AG10803 (cell line): ENCODE data around the gene LYRM9.
A peak's percentile ranks its signal among the peaks of the same experiment; 100 is the strongest.

Experiments
- DNase-seq: peaks from one replicate; pipeline ENCODE4 v3.0.0; 2010; ENCODE audit warnings: low read depth
- H3K4me3 ChIP-seq: 2 replicates; pipeline ENCODE4 v1.5.1; 2011; ENCODE audit warnings: mild to moderate bottlenecking, low read length, control low read depth
- TF ChIP-seq, protein P1 (sequence below): conservative IDR thresholded peaks from 2 replicates; pipeline ENCODE4 v1.5.1; 2011; ENCODE audit warnings: mild to moderate bottlenecking, low read length, control low read depth, inconsistent platforms

The LYRM9 gene

DNA sequence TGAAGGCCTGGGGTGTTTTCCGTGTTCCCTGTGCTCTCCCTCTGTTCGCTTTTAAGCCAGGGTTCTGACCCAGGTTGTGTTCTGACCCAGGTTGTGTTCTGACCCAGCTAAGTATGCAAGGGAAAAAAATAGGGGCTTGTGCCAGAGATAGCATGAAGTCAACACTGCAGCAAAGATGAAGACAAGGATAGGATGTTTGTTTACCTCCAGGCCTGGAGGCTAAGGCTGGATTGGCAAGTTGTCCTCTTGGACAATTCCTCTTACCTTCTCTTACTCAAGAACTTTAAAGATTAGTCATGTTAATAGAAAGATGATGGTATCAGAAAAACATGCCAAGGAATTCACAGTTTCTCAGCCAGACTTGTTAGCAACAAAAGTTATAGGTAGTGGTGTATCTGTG lies 19.4 kb downstream of the LYRM9 start:
- no peak overlapping the region for H3K4me3 ChIP-seq
- DNase-seq: peak; percentile 29
- TF ChIP-seq, protein P1, sequence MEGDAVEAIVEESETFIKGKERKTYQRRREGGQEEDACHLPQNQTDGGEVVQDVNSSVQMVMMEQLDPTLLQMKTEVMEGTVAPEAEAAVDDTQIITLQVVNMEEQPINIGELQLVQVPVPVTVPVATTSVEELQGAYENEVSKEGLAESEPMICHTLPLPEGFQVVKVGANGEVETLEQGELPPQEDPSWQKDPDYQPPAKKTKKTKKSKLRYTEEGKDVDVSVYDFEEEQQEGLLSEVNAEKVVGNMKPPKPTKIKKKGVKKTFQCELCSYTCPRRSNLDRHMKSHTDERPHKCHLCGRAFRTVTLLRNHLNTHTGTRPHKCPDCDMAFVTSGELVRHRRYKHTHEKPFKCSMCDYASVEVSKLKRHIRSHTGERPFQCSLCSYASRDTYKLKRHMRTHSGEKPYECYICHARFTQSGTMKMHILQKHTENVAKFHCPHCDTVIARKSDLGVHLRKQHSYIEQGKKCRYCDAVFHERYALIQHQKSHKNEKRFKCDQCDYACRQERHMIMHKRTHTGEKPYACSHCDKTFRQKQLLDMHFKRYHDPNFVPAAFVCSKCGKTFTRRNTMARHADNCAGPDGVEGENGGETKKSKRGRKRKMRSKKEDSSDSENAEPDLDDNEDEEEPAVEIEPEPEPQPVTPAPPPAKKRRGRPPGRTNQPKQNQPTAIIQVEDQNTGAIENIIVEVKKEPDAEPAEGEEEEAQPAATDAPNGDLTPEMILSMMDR: no peak

DNA sequence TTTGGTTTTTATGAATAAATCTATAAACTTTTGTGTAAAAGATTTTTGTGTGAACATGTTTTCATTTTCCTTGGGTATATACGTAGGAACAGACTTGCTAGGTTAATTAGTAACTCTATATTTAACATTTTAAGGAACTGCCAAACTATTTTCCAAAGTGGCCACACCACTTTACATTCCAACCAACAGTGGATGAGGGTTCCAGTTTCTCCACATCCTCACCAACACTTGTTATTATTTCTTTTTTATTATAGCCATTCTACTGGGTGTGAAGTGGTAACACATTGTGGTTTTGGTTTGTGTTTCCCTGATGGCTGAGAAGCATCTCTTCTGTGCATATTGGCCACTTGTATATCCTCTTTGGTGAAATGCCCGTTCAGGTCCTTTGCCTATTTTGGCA lies 20.0 kb downstream of the LYRM9 start:
- TF ChIP-seq, protein P1: no peak
- no peak for DNase-seq
- H3K4me3 ChIP-seq: no peak overlapping the region

DNA sequence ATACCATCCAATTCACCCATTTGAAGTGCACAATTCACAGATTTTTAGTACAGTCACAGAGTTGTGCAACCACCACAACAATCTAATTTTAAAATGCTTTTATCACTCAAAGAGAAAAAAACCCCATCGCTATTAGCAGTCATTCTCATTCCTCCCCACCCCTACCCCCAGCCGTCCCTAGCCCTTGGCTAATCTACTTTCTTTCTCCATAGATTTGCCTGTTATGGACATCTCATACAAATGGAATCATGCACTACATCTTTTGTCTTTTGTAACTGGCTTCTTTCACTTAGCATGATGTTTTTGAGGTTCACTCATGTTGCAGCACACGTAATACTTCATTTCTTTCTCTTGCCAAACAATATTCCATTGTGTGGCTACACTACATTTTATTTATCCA lies 20.4 kb downstream of the LYRM9 start:
- no peak for DNase-seq
- no peak overlapping the region for H3K4me3 ChIP-seq
- TF ChIP-seq, protein P1: no peak

DNA sequence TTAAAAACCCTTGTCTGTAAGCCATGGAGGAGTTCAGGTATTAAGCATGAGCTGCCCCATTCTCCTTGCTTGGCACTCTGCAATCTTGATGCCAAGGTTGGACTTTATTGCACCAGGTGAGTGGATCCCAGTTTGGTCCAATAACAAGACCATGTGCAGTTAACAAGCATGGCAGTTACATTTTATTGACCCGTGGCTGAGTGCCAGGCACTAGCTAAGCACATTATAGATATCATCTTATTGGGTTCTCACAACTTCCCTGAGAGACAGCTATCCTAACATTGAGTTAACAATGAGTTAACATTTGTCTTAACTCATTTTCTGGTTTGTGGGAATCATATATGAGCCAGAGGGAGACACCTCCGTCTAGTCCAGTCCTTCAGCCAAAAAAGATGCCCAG lies 21.8 kb downstream of the LYRM9 start:
- TF ChIP-seq, protein P1: no peak
- no peak for DNase-seq

DNA sequence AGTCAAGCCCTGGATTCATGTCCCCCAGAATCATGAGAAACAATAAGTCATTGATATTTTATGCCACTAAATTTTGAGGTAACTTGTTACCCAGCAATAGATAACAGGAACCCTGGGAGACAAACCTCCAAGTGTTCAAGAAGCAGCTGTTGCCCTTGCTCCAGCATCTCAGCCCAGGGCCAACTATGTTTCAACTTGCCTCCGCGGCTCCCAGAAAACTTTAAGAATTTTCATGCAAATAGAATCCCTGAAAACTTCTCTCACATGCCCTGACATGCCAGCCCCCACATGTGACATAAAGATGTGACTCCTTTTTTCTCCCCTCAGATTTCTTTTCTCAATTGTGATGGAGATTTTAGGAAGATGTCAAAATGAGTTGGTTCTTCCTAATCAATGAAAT lies 22.8 kb downstream of the LYRM9 start:
- DNase-seq: no peak
- TF ChIP-seq, protein P1: no peak
- H3K4me3 ChIP-seq: no peak overlapping the region

More for the DNA sequence above, 21.8 kb downstream of the LYRM9 start:
- no peak overlapping the region for H3K4me3 ChIP-seq

DNA sequence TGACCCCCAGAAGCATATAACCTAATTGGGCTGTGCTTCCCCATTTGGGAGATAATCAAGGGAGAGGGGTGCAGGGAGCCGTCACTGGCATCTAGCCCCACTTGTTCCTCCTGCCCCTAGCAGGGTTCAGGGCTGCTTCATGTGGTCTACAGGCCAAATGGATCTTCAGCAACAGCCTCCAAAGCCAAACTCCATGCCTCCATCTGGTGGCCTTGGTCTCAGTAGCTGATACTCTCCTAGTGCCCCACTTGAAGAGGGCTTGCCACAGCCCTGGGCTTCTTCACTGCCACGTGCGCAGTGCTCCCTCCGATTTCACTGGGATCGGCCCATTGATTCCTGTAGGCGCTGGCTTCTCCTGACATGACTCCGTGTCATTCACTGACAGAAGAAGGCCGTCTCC lies 24.6 kb downstream of the LYRM9 start:
- TF ChIP-seq, protein P1: no peak
- no peak for DNase-seq
- no peak overlapping the region for H3K4me3 ChIP-seq

DNA sequence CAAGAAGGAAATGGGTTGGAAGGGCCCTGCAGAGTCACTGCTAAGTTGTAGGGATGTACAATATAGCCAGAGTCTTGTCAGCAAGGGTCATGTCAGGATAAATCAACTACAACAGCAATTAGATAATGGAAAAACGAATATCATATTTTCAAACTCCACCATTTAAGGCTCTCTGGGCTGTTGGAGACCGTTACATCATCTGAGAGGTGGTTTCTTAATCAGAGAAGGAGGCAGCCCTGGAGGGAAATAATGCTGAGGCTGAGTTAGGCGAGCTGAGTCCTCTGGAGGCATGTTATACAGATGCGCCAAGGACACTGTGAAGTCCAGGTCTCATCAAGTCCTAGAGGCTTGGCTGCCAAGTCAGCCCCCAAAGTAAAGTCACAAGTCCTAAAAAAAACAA lies 30.3 kb downstream of the LYRM9 start:
- no peak for DNase-seq
- TF ChIP-seq, protein P1: no peak
- H3K4me3 ChIP-seq: no peak overlapping the region
